AG04449 (cell line): ENCODE data around the gene NFIA.
A peak's percentile ranks its signal among the peaks of the same experiment; 100 is the strongest.

Experiments
- CTCF ChIA-PET: fragments of 350-600 bp; formaldehyde crosslinking; extraction: SDS; loops from one replicate; lab custom pipeline; 2021; ENCODE audit warnings: antibody characterized with exemption; lab: Yijun Ruan, JAX
- POLR2A ChIA-PET: fragments of 400-600, 350-600 bp; formaldehyde crosslinking; extraction: SDS; loops from one replicate; lab custom pipeline; 2020; ENCODE audit warnings: antibody characterized with exemption, inconsistent platforms; lab: Yijun Ruan, JAX
- DNase-seq: peaks from one replicate; pipeline ENCODE4 v3.0.0-alpha.2; 2010; ENCODE audit warnings: low read depth, low spot score
- H3K4me3 ChIP-seq: 2 replicates; pipeline ENCODE4 v1.5.1; 2011; ENCODE audit warnings: low read depth, mild to moderate bottlenecking, control low read depth, low read length
- CTCF ChIP-seq: IDR thresholded peaks from one replicate; pipeline ENCODE4 v1.5.1; 2011; ENCODE audit warnings: mild to moderate bottlenecking, moderate library complexity, low read length, control low read depth, inconsistent platforms; ENCODE audit not compliant: insufficient read depth; ENCODE audit errors: missing control alignments

NFIA gene

GRCh38 chr1:61077676-61078541 lies 4.5 kb upstream of the NFIA start:
- no peak for TF ChIP-seq CTCF
- CTCF ChIA-PET: interaction anchor here (0.6 to 2.2 kb wide), 6 partner anchors 8 to 375 kb away, joined by 3 to 16 read pairs (median 4); no protein-coding TSS in a partner anchor
- H3K4me3 ChIP-seq: peak overlapping the region; percentile 67
- peak; percentile 98 for DNase-seq
- POLR2A ChIA-PET: interaction anchor here (0.7 kb wide), 1 partner anchor 137 kb away, joined by 7 read pairs; no protein-coding TSS in a partner anchor

GRCh38 chr1:61078618-61079295 lies 3.6 kb upstream of the NFIA start:
- ChIA-PET CTCF (interaction anchor here (0.6 to 2.2 kb wide), 7 partner anchors 10 to 374 kb away, joined by 3 to 16 read pairs (median 5); no protein-coding TSS in a partner anchor), POLR2A (no interaction called here)
- H3K4me3 ChIP-seq: no peak overlapping the region
- no peak for DNase-seq
- no peak for TF ChIP-seq CTCF

GRCh38 chr1:61079296-61079897 lies 3.0 kb upstream of the NFIA start:
- H3K4me3 ChIP-seq: no peak overlapping the region
- ChIA-PET POLR2A (no interaction called here), CTCF (interaction anchor here (1.0 to 2.2 kb wide), 4 partner anchors 9 to 30 kb away, joined by 3 to 16 read pairs (median 6); no protein-coding TSS in a partner anchor)
- TF ChIP-seq CTCF: no peak
- no peak for DNase-seq

GRCh38 chr1:61079898-61080336 lies 2.4 kb upstream of the NFIA start:
- no peak for DNase-seq
- ChIA-PET POLR2A (no interaction called here), CTCF (interaction anchor here (1.0 to 3.1 kb wide), 6 partner anchors 9 to 31 kb away, joined by 3 to 16 read pairs (median 6); no protein-coding TSS in a partner anchor)
- peak overlapping the region; percentile 37 for H3K4me3 ChIP-seq
- peak; percentile 41 for TF ChIP-seq CTCF

GRCh38 chr1:61080413-61081143 lies 1.8 kb upstream of the NFIA start:
- POLR2A ChIA-PET: interaction anchor here (0.5 kb wide), 1 partner anchor 20 kb away, joined by 3 read pairs; no protein-coding TSS in a partner anchor
- H3K4me3 ChIP-seq: no peak overlapping the region
- no peak for DNase-seq
- TF ChIP-seq CTCF: no peak
- CTCF ChIA-PET: interaction anchor here (1.0 to 3.1 kb wide), 5 partner anchors 8 to 31 kb away, joined by 3 to 15 read pairs (median 6); no protein-coding TSS in a partner anchor
